ENCODE results near the gene SULT2B1.

GRCh38 chr19:48644839-48645619 is 93.1 kb downstream of the SULT2B1 start:
- TF ChIP-seq CTCF (IDR thresholded peaks at IDR 0.05) = no peak
- no peak for TF ChIP-seq EZH2 (IDR thresholded peaks at IDR 0.05)
